Amniotic epithelial cell (primary cell): ENCODE results near the gene PLD6.
A peak's percentile ranks its signal among the peaks of the same experiment; 100 is the strongest.
"Not testable (repeated sequence)": the region's sequence is repeated elsewhere in the genome, so short reads cannot be mapped to it uniquely, and the experiment has no call there.

ENCODE experiments used
- DNase-seq: peaks from one replicate; pipeline ENCODE4 v3.0.0-alpha.2; 2010; ENCODE audit warnings: low read depth

PLD6 gene

GRCh38 chr17:17206124-17206912, at the start of gene PLD6:
Gene PLD6, minus strand, starts transcription at chr17:17206333. Its CDS starts 47 bp downstream, at chr17:17206286.
- DNase-seq, result peak; percentile 56

GRCh38 chr17:17255689-17256088, 49.6 kb upstream of the PLD6 start:
- not testable (repeated sequence) for DNase-seq

- DNase-seq, result peak; percentile 71
These were observed 47.9 kb upstream of the PLD6 start for GRCh38 chr17:17254036-17254435.

GRCh38 chr17:17253406-17253805, 47.3 kb upstream of the PLD6 start:
- peak; percentile 21 for DNase-seq

GRCh38 chr17:17252149-17252661, 46.1 kb upstream of the PLD6 start:
- DNase-seq, result peak; percentile 14

- no peak for DNase-seq
These were observed 40.7 kb upstream of the PLD6 start for GRCh38 chr17:17246879-17247278.

GRCh38 chr17:17243163-17243562, 37.0 kb upstream of the PLD6 start:
- DNase-seq, result no peak

GRCh38 chr17:17242246-17242645, 36.1 kb upstream of the PLD6 start:
- DNase-seq, result no peak

GRCh38 chr17:17241656-17242055, 35.5 kb upstream of the PLD6 start:
- DNase-seq, result no peak

GRCh38 chr17:17239832-17240231, 33.7 kb upstream of the PLD6 start:
- DNase-seq, result no peak

GRCh38 chr17:17237026-17237799, 31.1 kb upstream of the PLD6 start, which contains the start of gene FLCN:
Gene FLCN, minus strand, starts transcription at chr17:17237168. Its CDS starts 9,031 bp downstream, at chr17:17228137.
- DNase-seq, result peak; percentile 86

GRCh38 chr17:17236295-17237025, 30.3 kb upstream of the PLD6 start:
- DNase-seq, result no peak

GRCh38 chr17:17235212-17236174, 29.4 kb upstream of the PLD6 start:
- peak; percentile 25 for DNase-seq

- no peak for DNase-seq
These were observed 26.1 kb upstream of the PLD6 start for GRCh38 chr17:17232303-17232621.

GRCh38 chr17:17231621-17232302, 25.6 kb upstream of the PLD6 start:
- DNase-seq, result no peak

- no peak for DNase-seq
These were observed 23.6 kb upstream of the PLD6 start for GRCh38 chr17:17229416-17230384.

- DNase-seq, result no peak
These were observed 22.6 kb upstream of the PLD6 start for GRCh38 chr17:17228521-17229279.
